ENCODE measurements around the gene CTIF. TPM values are rescaled to one million over a fixed set of nuclear protein-coding genes. Genes with fewer than 3 reads are reported as not detected.

CTIF gene
- polyA plus RNA-seq, 1 donor: 15.0 TPM

DNA sequence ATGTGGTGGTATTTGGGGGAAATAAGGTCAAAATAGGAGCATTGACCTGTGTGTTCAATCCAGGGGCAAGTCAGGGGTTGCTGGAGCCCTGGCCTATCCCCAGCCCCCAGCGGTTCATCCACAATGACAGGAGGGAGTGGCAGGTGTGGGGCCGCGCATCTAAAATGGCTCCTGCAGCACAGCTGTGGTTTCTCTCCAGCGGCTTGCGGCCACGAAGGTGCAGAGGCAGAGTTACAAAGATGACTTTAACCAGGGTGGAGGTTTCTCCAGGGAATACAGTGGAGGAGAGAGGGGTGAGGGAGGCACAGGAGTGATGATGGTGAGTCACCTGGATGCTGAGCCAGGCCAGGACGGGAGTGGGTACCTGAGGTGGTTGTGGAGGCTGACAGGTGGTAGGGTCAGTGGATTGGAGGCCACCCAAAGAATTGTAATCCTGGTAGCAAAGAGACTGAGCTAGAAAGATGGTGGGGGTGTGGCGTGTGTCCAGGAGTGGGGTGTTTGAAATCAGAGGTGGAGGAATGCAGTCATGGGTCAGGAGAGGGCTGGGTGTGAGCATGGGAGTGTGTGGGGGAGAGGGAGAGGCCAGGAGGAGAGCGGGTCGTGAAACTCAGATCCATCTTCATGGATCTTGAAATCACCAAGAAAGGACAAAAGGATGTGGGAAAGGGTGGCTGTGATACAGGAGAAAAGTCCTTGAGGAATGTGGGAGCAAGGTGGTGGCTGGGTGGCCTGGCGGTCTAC lies 83.2 kb downstream of the CTIF start:
- no peaks in the 10 kb centered on the region for H3K9me3 ChIP-seq (ENCODE audit: control insufficient read depth, low read depth, low read length)
- H3K4me3 ChIP-seq (ENCODE audit: low read length): no peak overlapping the region
- WGBS (ENCODE audit: insufficient coverage, low lambda C conversion rate): no CpG with 5 or more reads among the region's 11 CpGs
- H3K27me3 ChIP-seq (ENCODE audit: control insufficient read depth, insufficient read depth, low read length): no peaks in the 10 kb centered on the region
- H3K27ac ChIP-seq (ENCODE audit: low read length): no peak overlapping the region
- DNase-seq: no peak
- H3K4me1 ChIP-seq (ENCODE audit: control insufficient read depth, insufficient read depth, low read length): no peaks in the 10 kb centered on the region
- H3K36me3 ChIP-seq (ENCODE audit: control insufficient read depth, insufficient read depth, low read length): peaks cover 14% of the 10 kb centered on the region

DNA sequence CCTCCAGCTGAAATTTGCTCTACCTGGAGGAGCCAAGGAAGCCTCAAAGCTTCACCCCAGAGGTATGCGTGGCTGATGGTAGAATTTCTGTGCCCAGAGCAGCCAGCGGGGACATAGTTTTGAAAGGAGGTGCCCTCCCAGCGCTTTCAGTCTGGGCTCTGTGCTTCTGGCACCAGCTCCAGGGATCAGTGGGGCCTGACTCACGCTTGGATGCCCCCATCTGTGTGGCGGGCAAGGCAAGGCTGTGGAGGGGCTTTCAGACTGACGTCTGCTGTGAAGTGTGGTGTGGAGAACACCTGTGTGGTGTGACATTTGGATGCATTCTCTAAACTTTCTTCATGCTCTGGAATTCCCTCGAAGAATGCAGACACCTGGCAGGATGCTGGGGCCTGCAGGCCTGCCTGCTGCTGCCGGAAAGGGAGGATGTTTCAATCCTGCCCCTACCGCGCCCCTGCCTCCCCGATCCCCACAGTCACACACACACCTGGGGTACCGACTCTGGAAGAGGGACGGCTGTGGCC lies 84.1 kb downstream of the CTIF start:
- H3K4me1 ChIP-seq (ENCODE audit: control insufficient read depth, insufficient read depth, low read length): no peaks in the 10 kb centered on the region
- peaks cover 14% of the 10 kb centered on the region for H3K36me3 ChIP-seq (ENCODE audit: control insufficient read depth, insufficient read depth, low read length)
- H3K4me3 ChIP-seq (ENCODE audit: low read length): no peak overlapping the region
- no peaks in the 10 kb centered on the region for H3K27me3 ChIP-seq (ENCODE audit: control insufficient read depth, insufficient read depth, low read length)
- no peaks in the 10 kb centered on the region for H3K9me3 ChIP-seq (ENCODE audit: control insufficient read depth, low read depth, low read length)
- DNase-seq: no peak
- no CpG with 5 or more reads among the region's 13 CpGs for WGBS (ENCODE audit: insufficient coverage, low lambda C conversion rate)
- H3K27ac ChIP-seq (ENCODE audit: low read length): no peak overlapping the region

DNA sequence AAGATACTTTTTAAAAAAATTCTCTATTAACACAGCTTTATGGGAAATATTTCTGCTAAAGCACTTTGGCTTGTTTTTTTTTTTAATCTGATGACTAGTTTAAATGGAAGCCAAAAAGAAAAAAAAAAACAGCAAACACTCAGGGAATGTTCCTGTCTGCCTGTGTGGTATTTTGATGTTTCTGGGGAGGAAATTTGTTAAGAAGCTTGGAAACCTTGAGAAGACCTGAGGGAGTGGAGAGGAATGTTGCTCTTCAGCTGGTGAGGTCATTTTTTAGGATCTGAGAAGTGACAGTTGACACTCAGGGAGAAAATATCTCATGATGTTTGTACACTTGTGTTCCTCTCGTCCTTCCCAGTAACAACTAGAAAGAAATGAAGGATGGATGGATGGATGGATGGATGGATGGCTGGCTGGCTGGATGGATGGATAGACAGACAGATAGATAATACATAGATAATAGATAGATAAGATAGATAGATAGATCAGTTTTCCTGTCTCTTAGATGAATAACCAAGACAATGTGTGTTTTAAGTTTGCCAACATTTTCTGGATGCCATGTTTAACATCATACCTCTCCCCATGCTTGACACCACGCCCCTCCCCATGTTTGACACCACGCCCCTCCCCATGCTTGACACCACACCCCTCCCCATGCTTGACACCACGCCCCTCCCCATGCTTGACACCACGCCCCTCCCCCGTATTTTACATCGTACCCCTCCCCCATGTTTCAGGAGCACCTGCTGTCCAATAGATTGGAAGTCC lies 84.8 kb downstream of the CTIF start:
- Histone ChIP-seq H3K27me3 (ENCODE audit: control insufficient read depth, insufficient read depth, low read length) (no peaks in the 10 kb centered on the region), H3K9me3 (ENCODE audit: control insufficient read depth, low read depth, low read length) (no peaks in the 10 kb centered on the region), H3K4me3 (ENCODE audit: low read length) (no peak overlapping the region), H3K4me1 (ENCODE audit: control insufficient read depth, insufficient read depth, low read length) (no peaks in the 10 kb centered on the region), H3K36me3 (ENCODE audit: control insufficient read depth, insufficient read depth, low read length) (peaks cover 14% of the 10 kb centered on the region), H3K27ac (ENCODE audit: low read length) (no peak overlapping the region)
- WGBS (ENCODE audit: insufficient coverage, low lambda C conversion rate): 100% methylated on average over 1 of the region's 7 CpGs
- no peak for DNase-seq

DNA sequence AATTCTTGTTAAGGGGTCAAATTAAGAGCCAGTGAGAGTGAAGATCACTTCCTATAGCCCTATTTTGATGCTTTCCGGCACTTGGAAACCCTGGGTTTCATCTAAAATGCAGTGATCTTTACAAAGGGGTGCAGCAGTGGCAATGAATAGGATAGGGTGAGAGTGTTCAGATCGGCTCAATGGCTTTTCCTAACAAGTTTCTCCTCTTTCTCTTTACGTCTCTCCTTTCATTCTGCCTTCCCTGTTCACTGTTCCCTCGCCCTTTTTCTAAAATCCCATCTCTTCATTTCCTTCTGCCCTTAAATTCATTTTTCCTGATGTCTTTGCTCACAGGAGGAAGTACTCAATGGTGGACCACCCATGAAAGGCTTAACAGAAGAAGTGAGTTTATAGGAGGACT lies 86.0 kb downstream of the CTIF start:
- Histone ChIP-seq H3K36me3 (ENCODE audit: control insufficient read depth, insufficient read depth, low read length) (peaks cover 7% of the 10 kb centered on the region), H3K9me3 (ENCODE audit: control insufficient read depth, low read depth, low read length) (no peaks in the 10 kb centered on the region), H3K4me1 (ENCODE audit: control insufficient read depth, insufficient read depth, low read length) (no peaks in the 10 kb centered on the region), H3K4me3 (ENCODE audit: low read length) (no peak overlapping the region), H3K27me3 (ENCODE audit: control insufficient read depth, insufficient read depth, low read length) (no peaks in the 10 kb centered on the region), H3K27ac (ENCODE audit: low read length) (no peak overlapping the region)
- DNase-seq: no peak
- 83% methylated on average over 1 of the region's 4 CpGs for WGBS (ENCODE audit: insufficient coverage, low lambda C conversion rate)

DNA sequence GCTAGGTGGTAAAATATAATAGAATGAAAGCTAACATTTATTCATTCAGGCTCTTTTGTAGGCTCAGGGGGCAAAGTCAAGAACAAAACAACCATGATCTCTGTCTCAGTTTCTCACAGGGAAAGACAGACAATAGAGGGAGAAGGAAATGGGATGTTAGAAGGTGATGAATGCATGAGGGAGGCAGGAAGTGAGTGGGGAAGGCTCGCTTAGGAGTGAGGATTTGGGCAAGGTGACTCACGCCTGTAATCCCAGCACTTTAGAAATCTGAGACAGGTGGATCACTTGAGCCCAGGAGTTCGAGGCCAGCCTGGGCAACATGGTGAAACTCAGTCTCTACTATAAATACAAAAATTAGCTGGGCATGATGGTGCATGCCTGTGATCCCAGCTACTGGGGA lies 88.4 kb downstream of the CTIF start:
- H3K4me1 ChIP-seq (ENCODE audit: control insufficient read depth, insufficient read depth, low read length): no peaks in the 10 kb centered on the region
- no CpG with 5 or more reads among the region's 3 CpGs for WGBS (ENCODE audit: insufficient coverage, low lambda C conversion rate)
- DNase-seq: no peak
- H3K9me3 ChIP-seq (ENCODE audit: control insufficient read depth, low read depth, low read length): no peaks in the 10 kb centered on the region
- no peaks in the 10 kb centered on the region for H3K36me3 ChIP-seq (ENCODE audit: control insufficient read depth, insufficient read depth, low read length)
- no peak overlapping the region for H3K4me3 ChIP-seq (ENCODE audit: low read length)
- H3K27me3 ChIP-seq (ENCODE audit: control insufficient read depth, insufficient read depth, low read length): no peaks in the 10 kb centered on the region
- no peak overlapping the region for H3K27ac ChIP-seq (ENCODE audit: low read length)

DNA sequence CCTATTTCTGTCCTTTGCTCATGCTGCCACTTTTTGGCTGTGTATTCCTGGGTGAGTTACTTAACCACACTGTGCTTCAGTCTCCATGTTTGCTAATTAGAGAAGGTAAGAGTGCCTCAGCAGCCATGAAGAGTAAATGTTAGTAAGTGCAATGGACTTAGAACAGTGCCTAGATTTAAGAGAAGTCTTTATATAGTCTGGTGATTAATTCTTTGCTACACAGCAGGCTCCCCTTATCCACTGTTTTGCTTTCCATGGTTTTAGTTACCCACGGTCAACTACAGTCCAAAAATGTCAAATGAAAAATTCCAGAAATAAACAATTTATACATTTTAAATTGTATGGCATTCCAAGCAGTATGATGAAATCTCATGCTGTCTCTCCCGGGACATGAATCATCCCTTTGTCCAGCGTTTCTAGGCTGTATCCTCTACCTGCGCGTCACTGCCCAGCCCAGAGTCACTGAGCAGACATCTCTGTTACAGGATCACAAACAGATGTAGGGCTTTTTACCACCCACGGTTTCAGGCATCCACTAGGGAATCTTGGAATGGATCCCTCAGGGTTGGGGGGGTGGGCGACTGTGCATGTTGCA lies 91.0 kb downstream of the CTIF start:
- Histone ChIP-seq H3K27ac (ENCODE audit: low read length) (no peak overlapping the region), H3K4me3 (ENCODE audit: low read length) (no peak overlapping the region), H3K36me3 (ENCODE audit: control insufficient read depth, insufficient read depth, low read length) (no peaks in the 10 kb centered on the region), H3K9me3 (ENCODE audit: control insufficient read depth, low read depth, low read length) (no peaks in the 10 kb centered on the region), H3K4me1 (ENCODE audit: control insufficient read depth, insufficient read depth, low read length) (no peaks in the 10 kb centered on the region), H3K27me3 (ENCODE audit: control insufficient read depth, insufficient read depth, low read length) (no peaks in the 10 kb centered on the region)
- DNase-seq: peak in 1 of 2 donors; percentile 33
- WGBS (ENCODE audit: insufficient coverage, low lambda C conversion rate): no CpG with 5 or more reads among the region's 7 CpGs

DNA sequence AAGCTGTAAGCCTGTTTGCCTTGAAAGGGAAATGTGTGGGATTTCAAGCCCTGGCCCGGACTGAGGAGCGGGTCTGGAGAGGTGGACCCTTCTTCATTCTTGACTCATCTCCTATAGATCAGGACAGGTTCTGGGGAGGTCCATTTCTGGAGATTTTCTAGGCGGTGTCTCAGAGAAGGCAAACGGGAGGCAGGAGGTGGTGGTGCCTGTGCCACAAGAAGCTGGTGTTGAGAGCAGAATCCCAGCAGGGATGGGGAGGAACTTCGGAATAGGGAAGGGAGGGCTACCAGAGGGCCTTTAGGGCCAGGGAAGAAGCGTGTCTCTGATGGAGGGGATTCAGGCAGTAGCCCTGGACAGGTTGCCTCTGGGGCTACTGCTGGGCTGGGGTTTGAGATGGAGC lies 93.0 kb downstream of the CTIF start:
- no peak overlapping the region for H3K4me3 ChIP-seq (ENCODE audit: low read length)
- no peaks in the 10 kb centered on the region for H3K36me3 ChIP-seq (ENCODE audit: control insufficient read depth, insufficient read depth, low read length)
- WGBS (ENCODE audit: insufficient coverage, low lambda C conversion rate): no CpG with 5 or more reads among the region's 6 CpGs
- no peak for DNase-seq
- no peaks in the 10 kb centered on the region for H3K27me3 ChIP-seq (ENCODE audit: control insufficient read depth, insufficient read depth, low read length)
- no peaks in the 10 kb centered on the region for H3K9me3 ChIP-seq (ENCODE audit: control insufficient read depth, low read depth, low read length)
- H3K4me1 ChIP-seq (ENCODE audit: control insufficient read depth, insufficient read depth, low read length): no peaks in the 10 kb centered on the region
- H3K27ac ChIP-seq (ENCODE audit: low read length): no peak overlapping the region

DNA sequence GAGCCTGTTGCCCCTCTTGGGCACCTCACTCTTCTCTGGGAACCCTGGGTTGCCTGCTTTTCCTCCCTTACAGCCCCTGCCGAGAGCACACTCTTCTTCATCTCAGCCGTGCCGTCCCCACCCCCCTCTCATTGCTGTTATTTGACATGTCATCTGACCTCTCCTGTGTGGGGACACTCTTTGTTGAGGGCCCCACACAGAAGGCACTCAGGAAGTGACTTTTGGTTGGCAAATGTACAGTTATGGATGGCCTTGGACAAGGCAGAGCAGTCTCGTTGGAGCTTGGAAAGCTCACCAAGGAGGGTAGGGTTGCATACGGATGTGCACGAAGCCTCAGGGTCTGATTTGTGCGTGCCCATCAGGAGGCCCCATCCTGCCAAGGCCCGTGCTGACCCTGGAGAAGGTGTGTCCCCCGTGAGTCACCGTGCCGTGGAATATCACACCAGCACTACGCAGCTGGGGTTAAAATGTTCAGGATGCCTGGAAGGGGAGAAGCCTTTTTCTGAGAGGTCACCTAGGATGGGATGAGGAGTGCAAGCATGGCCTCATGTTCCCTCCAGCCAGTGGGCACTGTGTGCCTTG lies 93.9 kb downstream of the CTIF start:
- Histone ChIP-seq H3K27me3 (ENCODE audit: control insufficient read depth, insufficient read depth, low read length) (no peaks in the 10 kb centered on the region), H3K9me3 (ENCODE audit: control insufficient read depth, low read depth, low read length) (no peaks in the 10 kb centered on the region), H3K27ac (ENCODE audit: low read length) (no peak overlapping the region), H3K4me1 (ENCODE audit: control insufficient read depth, insufficient read depth, low read length) (no peaks in the 10 kb centered on the region), H3K4me3 (ENCODE audit: low read length) (no peak overlapping the region), H3K36me3 (ENCODE audit: control insufficient read depth, insufficient read depth, low read length) (peaks cover 3% of the 10 kb centered on the region)
- no peak for DNase-seq
- WGBS (ENCODE audit: insufficient coverage, low lambda C conversion rate): no CpG with 5 or more reads among the region's 12 CpGs

DNA sequence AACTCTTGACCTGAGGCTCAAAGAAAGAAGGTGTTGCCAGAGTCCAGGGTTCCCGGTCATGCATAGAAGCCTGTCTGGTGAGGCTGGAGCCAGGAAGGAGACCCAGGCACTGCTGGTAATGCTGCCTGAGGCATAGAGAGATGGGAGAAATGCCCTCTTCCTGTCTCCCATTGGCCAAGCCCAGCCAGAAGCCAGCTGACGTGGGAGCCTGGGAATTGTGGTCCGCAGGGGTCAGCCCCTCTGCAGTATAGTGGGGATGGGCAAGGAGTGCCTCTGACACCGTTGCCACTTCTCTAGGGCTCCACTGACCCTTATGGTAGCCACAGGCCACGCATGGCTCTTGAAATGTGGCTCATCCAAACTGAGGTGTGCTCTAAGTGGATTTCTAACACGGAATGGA lies 95.7 kb downstream of the CTIF start:
- DNase-seq: no peak
- Histone ChIP-seq H3K9me3 (ENCODE audit: control insufficient read depth, low read depth, low read length) (no peaks in the 10 kb centered on the region), H3K4me3 (ENCODE audit: low read length) (no peak overlapping the region), H3K36me3 (ENCODE audit: control insufficient read depth, insufficient read depth, low read length) (peaks cover 3% of the 10 kb centered on the region), H3K4me1 (ENCODE audit: control insufficient read depth, insufficient read depth, low read length) (no peaks in the 10 kb centered on the region), H3K27me3 (ENCODE audit: control insufficient read depth, insufficient read depth, low read length) (no peaks in the 10 kb centered on the region), H3K27ac (ENCODE audit: low read length) (no peak overlapping the region)
- WGBS (ENCODE audit: insufficient coverage, low lambda C conversion rate): 100% methylated on average over 2 of the region's 6 CpGs

DNA sequence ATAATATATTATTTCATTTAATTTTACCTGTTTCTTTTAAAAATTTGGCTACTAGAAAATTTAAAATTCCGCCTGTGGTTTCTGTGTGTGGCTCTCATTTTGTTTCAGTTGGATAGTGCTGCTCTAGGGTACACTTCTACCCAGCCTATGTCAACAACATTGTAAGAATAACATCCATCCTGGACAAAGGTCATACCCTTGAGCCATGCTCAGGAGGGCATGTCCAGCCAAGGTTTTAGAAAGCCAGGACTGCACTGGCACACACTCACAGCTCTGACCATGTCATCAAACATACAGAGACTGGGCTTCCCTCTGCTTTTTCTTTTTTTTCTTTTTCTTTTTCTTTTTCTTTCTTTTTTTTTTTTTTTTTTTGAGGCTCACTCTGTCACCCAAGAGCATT lies 96.1 kb downstream of the CTIF start:
- Histone ChIP-seq H3K36me3 (ENCODE audit: control insufficient read depth, insufficient read depth, low read length) (peaks cover 3% of the 10 kb centered on the region), H3K9me3 (ENCODE audit: control insufficient read depth, low read depth, low read length) (no peaks in the 10 kb centered on the region), H3K4me1 (ENCODE audit: control insufficient read depth, insufficient read depth, low read length) (no peaks in the 10 kb centered on the region), H3K27me3 (ENCODE audit: control insufficient read depth, insufficient read depth, low read length) (no peaks in the 10 kb centered on the region), H3K4me3 (ENCODE audit: low read length) (no peak overlapping the region), H3K27ac (ENCODE audit: low read length) (no peak overlapping the region)
- no CpG with 5 or more reads among the region's 1 CpG for WGBS (ENCODE audit: insufficient coverage, low lambda C conversion rate)
- DNase-seq: no peak

Measured in large intestine (tissue), 3 donors.